Neuron (in vitro differentiated cells): ENCODE data around the gene NSF.

Experiments
- H2AFZ ChIP-seq: one replicate; pipeline ENCODE4 v1.6.1; 2013; ENCODE audit warnings: low read depth, mild to moderate bottlenecking, inconsistent platforms, low read length, moderate library complexity
- H3K27me3 ChIP-seq: one replicate; pipeline ENCODE4 v1.6.1; 2013; ENCODE audit warnings: low read length; ENCODE audit not compliant: insufficient read depth
- H3K36me3 ChIP-seq: one replicate; pipeline ENCODE4 v1.6.1; 2013; ENCODE audit warnings: low read length; ENCODE audit not compliant: insufficient read depth
- H3K4me1 ChIP-seq: one replicate; pipeline ENCODE4 v1.6.1; 2013; ENCODE audit warnings: low read length; ENCODE audit not compliant: insufficient read depth
- H3K4me3 ChIP-seq: 2 replicates; pipeline ENCODE4 v1.5.1; 2013; ENCODE audit warnings: mild to moderate bottlenecking, low read length, moderate library complexity
- H3K9me3 ChIP-seq: one replicate; pipeline ENCODE4 v1.6.1; 2013; ENCODE audit warnings: low read length

Gene NSF

DNA sequence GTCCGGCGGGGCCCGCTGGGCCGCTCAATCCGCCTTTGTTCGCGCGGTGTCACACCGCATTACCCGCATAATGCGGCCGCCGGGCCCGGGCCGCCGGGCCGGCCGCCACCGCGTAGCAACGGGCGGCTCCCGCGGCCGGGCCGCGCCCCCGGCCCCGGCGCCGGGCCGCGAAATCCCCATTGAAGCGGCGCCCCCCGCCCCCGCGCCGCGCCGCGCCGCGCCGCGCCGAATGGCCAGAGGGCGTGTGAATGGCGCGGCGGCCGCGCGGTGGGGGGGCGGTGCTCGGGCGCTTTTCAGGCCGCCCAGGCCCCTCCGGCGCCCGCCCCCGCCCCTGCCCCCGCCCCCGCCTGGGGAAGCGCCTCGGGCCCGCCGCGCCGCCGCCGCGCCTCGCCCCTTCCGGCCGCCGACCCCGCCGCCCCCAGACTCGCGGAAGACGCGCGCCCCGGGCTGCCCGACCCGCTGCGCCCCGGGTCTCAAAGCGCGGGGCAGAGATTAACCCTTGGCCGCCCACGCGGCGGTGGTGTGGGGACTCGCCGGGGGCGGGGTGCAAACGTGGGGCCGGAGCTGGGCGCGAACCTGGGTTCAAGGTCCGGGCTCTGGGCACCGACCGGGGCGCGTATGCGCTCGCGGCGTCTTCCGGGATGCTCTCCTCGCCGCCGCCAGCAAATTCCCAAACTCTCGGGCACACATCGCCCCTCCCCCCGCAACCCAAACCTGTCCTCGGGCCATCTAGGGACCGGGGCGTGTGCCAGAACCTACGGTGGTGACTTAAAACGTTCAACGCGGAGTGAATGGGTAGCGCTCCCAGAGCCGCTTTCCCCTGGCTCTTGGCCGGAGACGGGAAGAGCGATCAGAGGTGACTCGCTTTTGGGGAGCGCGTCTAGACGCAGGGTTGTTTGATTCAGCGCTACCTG is 181.3 kb downstream of the NSF start:
- Histone ChIP-seq H3K9me3 (no peaks in the 10 kb centered on the region), H3K27me3 (no peaks in the 10 kb centered on the region), H3K36me3 (peaks cover 20% of the 10 kb centered on the region), H3K4me1 (peaks cover 4% of the 10 kb centered on the region), H2AFZ (no peak overlapping the region), H3K4me3 (peak overlapping the region; percentile 32)

DNA sequence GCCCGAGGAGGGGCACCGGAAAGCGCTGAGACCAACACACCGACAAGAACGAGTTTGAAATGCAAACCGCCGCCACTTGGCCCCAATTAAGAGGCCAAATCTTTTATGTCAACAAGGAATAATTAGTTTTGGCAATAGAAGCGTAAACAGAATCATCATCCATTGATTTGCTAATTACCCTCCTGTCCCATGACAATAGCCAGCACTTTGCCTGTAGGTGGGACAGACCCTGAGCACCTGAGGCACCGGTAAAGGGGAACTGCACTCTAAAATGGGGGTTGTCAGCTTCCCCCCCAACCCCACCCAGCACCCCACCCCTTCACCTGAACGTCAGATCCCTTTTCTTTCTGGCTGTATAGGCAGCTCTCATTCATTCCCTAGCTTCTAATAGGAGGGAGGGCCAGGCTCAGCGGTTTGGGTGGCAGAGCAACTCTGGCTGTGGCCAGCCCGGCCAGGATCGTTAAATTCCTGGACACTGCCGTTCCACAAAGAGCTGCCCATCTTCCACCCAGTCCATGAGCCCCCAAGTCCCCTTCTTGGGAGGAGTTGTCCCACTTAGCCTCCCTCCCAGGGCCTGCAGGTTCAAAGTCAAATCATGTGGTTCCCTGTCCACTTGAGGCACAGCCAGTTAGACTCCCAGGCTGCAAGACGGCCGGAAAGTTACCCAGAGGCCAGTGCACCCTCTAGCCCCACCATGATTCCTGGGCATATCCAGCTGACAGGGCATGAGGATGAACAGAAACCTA is 182.2 kb downstream of the NSF start:
- Histone ChIP-seq H3K4me3 (peak overlapping the region; percentile 24), H3K36me3 (peaks cover 11% of the 10 kb centered on the region), H3K4me1 (peaks cover 5% of the 10 kb centered on the region), H3K9me3 (no peaks in the 10 kb centered on the region), H3K27me3 (no peaks in the 10 kb centered on the region), H2AFZ (no peak overlapping the region)

DNA sequence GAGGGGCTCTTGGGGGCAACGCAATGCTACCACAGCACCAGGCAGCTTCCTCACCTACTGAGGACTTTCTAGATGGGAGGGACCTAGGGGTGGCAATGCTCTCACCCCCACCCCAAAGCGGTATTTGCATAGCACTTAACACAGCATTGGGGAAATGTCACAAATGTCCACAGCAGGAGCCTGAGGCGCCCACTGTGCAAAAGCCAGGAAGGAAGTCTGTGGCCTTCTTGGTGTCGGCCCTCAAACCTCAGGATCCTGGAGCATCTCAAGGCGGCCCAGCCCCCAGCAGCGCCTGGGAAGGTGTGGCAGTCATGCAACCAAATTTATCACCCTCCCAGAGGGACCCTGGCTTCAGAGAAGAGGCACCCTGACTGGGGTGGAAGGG is 182.7 kb downstream of the NSF start:
- peaks cover 11% of the 10 kb centered on the region for H3K4me1 ChIP-seq
- H3K9me3 ChIP-seq: no peaks in the 10 kb centered on the region
- H3K4me3 ChIP-seq: no peak overlapping the region
- peaks cover 7% of the 10 kb centered on the region for H3K36me3 ChIP-seq
- no peak overlapping the region for H2AFZ ChIP-seq
- H3K27me3 ChIP-seq: no peaks in the 10 kb centered on the region

DNA sequence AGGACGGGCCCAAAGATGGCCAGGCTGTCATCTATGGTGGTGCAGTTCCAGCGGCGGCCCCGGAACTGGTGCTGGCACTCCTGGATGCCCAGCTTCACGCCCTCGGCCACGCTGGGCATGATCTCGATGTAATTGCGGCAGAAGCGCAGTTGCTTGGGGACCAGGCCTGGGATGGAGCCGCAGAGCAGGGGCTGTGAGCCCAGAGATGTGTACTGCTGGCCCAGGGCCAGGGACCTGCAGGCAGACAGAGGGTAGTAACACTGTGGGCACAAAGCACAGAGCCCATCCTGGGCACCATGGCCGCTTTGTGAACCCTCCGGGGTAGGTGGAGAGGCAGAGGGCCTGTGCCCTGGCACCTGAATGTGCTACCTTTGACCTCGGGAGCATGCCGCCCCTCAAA is 183.2 kb downstream of the NSF start:
- Histone ChIP-seq H3K4me3 (no peak overlapping the region), H2AFZ (no peak overlapping the region), H3K27me3 (no peaks in the 10 kb centered on the region), H3K4me1 (peaks cover 15% of the 10 kb centered on the region), H3K36me3 (peaks cover 2% of the 10 kb centered on the region), H3K9me3 (no peaks in the 10 kb centered on the region)

DNA sequence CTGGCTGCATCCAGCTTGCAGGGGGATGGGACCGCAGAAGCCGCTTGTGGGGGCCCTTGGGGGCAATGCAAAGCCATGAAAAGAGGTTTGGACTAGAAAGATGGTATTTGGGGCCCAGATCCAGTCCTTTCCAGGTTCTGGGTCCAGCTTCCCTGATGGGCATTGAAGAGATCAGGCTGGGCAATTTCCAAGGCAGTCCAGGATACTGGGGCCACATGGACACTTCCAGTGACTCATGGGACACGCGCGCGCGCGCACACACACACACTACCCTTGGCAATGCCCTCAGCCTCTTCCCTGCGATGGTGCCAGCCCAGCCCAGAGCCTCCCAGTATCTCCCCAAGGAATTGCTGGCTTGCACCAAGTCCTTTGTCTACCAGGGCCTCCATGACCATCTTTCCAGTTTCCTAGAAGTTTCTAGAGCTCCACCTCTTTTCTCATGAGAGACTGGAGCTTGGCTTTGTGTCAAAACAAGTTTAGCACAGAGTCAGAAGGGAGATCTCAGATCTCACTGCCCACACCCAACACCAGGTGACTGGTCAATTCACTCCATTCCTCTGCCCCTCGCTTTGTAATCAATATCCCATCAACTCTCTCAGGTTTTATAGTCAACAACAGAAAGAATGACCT is 183.8 kb downstream of the NSF start:
- no peaks in the 10 kb centered on the region for H3K36me3 ChIP-seq
- H2AFZ ChIP-seq: no peak overlapping the region
- peaks cover 21% of the 10 kb centered on the region for H3K4me1 ChIP-seq
- H3K4me3 ChIP-seq: no peak overlapping the region
- H3K9me3 ChIP-seq: no peaks in the 10 kb centered on the region
- H3K27me3 ChIP-seq: no peaks in the 10 kb centered on the region

DNA sequence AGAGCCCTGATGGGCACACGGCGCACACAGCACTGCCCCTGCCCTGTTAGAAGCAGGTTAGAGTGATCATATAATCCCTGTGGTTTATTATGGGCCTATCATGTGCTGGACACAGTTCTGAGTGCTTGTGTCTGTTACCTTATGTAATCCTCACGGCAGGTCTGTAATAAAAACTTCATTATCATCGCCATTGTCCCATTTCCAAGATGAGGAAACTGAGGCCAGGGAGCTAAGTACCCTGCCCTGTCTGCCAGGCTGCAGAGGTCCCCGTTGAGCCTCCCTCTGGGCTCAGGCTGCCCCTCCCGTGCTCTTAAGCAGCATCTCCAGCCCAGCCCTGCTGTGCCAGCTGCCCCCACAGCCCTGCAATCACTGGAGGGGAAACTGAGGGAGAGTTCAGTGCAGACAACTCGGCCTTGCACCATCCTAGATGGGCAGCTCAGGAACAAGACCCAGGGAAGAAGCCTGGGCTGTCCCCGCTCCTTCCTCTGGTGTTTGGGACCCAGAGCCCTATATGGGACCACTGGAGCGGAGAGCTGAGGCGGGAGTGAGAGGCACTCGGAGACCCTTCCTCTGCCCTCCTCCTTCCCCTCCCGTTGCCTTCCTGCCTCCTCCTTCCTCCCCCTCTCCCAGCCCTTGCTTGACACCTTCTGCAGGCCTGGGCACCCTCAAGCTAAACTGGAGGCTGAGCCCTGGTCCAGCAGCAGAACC is 186.0 kb downstream of the NSF start:
- Histone ChIP-seq H3K36me3 (no peaks in the 10 kb centered on the region), H3K9me3 (no peaks in the 10 kb centered on the region), H3K4me1 (peaks cover 16% of the 10 kb centered on the region), H3K4me3 (no peak overlapping the region), H2AFZ (no peak overlapping the region), H3K27me3 (no peaks in the 10 kb centered on the region)

DNA sequence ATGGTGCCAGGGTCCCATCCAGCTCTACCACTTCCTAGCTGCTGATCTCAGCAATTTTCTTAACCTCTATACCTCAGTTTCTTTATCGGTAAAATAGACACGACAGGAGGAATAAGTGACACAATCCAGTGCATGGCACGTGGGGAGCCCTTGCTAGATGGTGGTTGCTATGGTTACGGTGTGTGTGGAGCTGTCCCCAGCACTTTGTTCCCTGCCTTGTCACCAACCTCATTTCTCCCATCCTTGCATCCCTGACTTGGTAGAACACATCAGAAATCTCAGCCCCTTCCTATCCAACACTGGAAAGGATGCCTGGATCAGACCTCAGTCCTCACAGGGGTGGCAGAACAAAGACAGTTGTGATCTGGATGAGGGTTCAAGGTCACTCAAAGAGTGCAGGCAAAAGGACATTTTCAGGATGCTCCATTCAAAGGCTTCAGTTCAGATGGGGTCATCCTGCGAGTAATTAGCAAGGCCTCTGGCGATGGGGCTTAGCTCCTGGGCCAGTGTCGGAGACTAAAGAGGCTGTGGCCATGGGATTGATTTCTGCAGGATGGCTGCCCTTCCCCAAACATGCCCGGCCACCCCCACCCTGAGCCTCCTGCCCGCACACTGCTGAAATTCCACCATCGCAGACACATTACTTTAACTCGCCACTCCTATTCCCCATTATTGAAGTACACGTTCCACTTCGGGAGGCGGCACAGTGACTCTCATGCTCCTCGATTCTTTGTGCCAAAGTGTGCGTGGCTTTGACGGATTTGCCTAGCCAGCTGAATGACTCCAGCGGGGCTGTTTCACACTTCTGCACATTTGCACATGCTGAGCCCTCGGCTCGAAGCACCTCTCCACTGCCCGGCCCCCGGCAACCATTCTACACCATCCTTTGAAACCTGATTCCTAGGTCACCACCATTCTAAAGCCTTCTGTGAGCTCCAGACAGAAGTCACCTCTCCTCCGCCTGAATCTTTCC is 187.8 kb downstream of the NSF start:
- Histone ChIP-seq H3K4me1 (peaks cover 16% of the 10 kb centered on the region), H3K4me3 (no peak overlapping the region)

DNA sequence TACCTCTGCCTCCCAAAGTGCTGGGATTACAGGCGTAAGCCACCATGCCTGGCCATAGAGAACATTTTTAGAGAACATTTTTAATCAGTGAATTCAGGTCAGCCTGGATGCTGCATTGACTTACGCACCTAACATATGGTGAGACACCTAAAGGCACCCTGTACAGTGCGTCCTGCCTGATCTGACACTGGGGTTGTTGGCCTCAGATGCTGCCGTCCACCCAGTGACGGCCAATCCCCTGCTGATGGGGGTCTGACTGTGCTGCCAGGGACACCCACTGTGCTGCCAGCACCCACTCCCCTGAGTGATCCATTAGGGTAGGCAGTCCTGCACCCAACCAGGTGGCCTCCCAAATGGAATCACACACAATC is 189.5 kb downstream of the NSF start:
- Histone ChIP-seq H3K4me3 (no peak overlapping the region), H3K4me1 (peaks cover 16% of the 10 kb centered on the region), H3K27me3 (no peaks in the 10 kb centered on the region), H2AFZ (no peak overlapping the region), H3K9me3 (no peaks in the 10 kb centered on the region), H3K36me3 (peaks cover 4% of the 10 kb centered on the region)

More for the DNA sequence above, 187.8 kb downstream of the NSF start:
- peaks cover 4% of the 10 kb centered on the region for H3K36me3 ChIP-seq
- no peaks in the 10 kb centered on the region for H3K9me3 ChIP-seq
- H3K27me3 ChIP-seq: no peaks in the 10 kb centered on the region
- H2AFZ ChIP-seq: no peak overlapping the region

DNA sequence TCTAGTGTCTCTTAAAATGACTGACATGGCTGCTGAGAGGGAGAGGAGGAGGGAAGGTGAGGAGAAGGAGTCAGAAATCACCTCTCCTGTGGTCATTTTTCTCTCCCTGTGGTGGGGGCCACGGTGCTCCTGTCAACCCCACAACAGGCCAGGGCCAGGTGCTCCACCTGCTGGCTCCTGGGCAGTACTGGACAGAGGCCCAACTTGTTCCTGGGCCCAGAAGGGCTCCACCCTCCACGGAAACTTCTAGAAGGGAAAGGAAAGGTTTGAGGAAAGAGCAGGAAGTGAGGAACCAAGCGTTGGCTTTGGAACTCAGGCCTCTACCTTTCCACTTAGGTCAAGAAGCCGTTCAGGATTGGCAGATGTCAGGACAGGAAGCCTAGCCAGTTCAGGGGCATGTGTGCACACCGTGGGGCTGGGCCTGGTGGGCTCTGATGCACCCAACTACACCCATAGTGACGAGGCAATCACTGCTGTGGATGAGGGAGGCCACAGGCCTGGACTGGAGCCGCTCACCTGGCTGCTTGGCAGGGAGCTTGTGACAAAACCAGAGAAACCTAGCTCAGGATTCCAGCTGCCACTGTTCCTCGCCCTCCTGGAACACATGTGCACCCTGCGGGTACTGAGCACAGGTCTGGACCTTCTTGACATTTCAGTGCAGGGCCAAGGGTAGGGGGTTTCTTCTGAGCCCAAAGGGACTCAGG is 191.9 kb downstream of the NSF start:
- peaks cover 4% of the 10 kb centered on the region for H3K36me3 ChIP-seq
- H3K9me3 ChIP-seq: no peaks in the 10 kb centered on the region
- H2AFZ ChIP-seq: no peak overlapping the region
- no peaks in the 10 kb centered on the region for H3K27me3 ChIP-seq
- H3K4me1 ChIP-seq: peaks cover 16% of the 10 kb centered on the region
- no peak overlapping the region for H3K4me3 ChIP-seq

DNA sequence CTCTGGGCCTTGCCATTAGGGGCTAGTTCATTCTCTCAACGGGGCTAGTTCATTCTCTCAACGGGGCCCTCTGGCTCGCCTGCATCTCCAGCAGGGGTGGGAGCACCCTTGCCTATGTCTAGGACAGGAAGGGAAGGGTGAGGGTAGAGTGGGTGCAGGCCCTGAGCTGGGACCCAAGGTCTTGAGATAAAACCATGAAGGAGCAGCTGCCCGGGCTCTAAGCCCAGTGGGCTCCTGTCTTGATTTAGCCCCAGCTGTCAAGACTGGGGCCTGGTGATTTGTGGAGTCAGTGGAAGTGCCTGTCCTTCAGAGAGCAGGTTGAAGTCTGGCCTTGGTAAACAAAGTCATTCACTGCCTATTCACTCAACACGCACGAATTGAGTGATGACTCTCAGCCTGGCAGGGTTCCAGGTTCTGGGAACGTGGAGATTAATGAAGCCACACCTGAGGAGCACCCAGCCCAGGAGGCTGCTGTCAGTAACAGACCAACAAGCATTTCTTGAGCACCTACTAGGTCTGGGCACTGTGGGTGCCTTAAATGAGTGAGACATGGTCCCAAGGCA is 192.6 kb downstream of the NSF start:
- H3K4me1 ChIP-seq: peaks cover 11% of the 10 kb centered on the region
- no peaks in the 10 kb centered on the region for H3K9me3 ChIP-seq
- no peak overlapping the region for H3K4me3 ChIP-seq
- H2AFZ ChIP-seq: no peak overlapping the region
- H3K36me3 ChIP-seq: peaks cover 4% of the 10 kb centered on the region
- no peaks in the 10 kb centered on the region for H3K27me3 ChIP-seq

DNA sequence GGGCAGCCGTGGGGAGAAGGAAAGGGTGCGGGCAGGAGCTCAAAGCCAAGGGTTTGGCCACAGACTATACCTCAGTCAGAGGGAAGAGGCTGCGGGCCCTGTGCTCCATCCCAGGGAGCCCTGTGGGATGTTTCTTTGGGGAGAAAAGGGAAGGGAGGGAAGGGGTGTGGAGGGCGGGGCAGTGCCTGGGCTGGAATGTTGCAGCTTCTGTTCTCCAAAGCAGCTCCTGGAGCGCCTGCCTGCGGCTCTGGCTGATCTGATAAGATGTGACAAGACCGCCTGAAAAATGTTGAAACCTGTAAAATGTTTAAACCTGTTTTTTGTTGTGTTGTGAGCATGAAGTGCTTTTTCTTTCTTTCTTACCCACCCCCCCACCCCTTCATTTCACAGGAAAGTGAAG is 195.2 kb downstream of the NSF start:
- H2AFZ ChIP-seq: no peak overlapping the region
- H3K27me3 ChIP-seq: no peaks in the 10 kb centered on the region
- H3K4me3 ChIP-seq: no peak overlapping the region
- H3K4me1 ChIP-seq: peaks cover 6% of the 10 kb centered on the region
- H3K9me3 ChIP-seq: peaks cover 2% of the 10 kb centered on the region
- H3K36me3 ChIP-seq: peaks cover 4% of the 10 kb centered on the region
